ENCODE data around the gene RXFP1.

Gene RXFP1

GRCh38 chr4:158530898-158531297, 9.2 kb downstream of the RXFP1 start:
- DNase-seq (ENCODE audit: low spot score): no peak
- TF ChIP-seq CTCF (IDR thresholded peaks at IDR 0.05): no peak
- H3K4me3 ChIP-seq: no peak overlapping the region
- no peak overlapping the region for H3K27ac ChIP-seq

GRCh38 chr4:158532556-158533231, 11.0 kb downstream of the RXFP1 start:
- no peak overlapping the region for H3K4me3 ChIP-seq
- no peak for TF ChIP-seq CTCF (IDR thresholded peaks at IDR 0.05)

GRCh38 chr4:158534727-158535126, 13.0 kb downstream of the RXFP1 start:
- TF ChIP-seq CTCF (IDR thresholded peaks at IDR 0.05): no peak
- Histone ChIP-seq H3K4me3 (no peak overlapping the region), H3K27ac (no peak overlapping the region)
- DNase-seq (ENCODE audit: low spot score): no peak

More at GRCh38 chr4:158532556-158533231, 11.0 kb downstream of the RXFP1 start:
- no peak for DNase-seq (ENCODE audit: low spot score)
- H3K27ac ChIP-seq: no peak overlapping the region

- H3K27ac ChIP-seq: no peak overlapping the region
- DNase-seq (ENCODE audit: low spot score): no peak
- no peak for TF ChIP-seq CTCF (IDR thresholded peaks at IDR 0.05)
- no peak overlapping the region for H3K4me3 ChIP-seq
Observed at GRCh38 chr4:158535130-158535614, 13.5 kb downstream of the RXFP1 start.

GRCh38 chr4:158536833-158537232, 15.2 kb downstream of the RXFP1 start:
- Histone ChIP-seq H3K4me3 (no peak overlapping the region), H3K27ac (no peak overlapping the region)
- no peak for TF ChIP-seq CTCF (IDR thresholded peaks at IDR 0.05)
- DNase-seq (ENCODE audit: low spot score): no peak

GRCh38 chr4:158538176-158538575, 16.5 kb downstream of the RXFP1 start:
- DNase-seq (ENCODE audit: low spot score): no peak
- no peak for TF ChIP-seq CTCF (IDR thresholded peaks at IDR 0.05)
- Histone ChIP-seq H3K27ac (no peak overlapping the region), H3K4me3 (no peak overlapping the region)

GRCh38 chr4:158538911-158539310, 17.2 kb downstream of the RXFP1 start:
- no peak overlapping the region for H3K27ac ChIP-seq
- TF ChIP-seq CTCF (IDR thresholded peaks at IDR 0.05): no peak
- no peak overlapping the region for H3K4me3 ChIP-seq
- DNase-seq (ENCODE audit: low spot score): no peak
